PC-9 (cell line): ENCODE data around the gene MIER2.

ENCODE experiments used
- EZH2 ChIP-seq: fragments of 200-600 bp; sonication (generic); IDR thresholded peaks from 2 replicates; pipeline ENCODE4 v1.8.0; 2017; ENCODE audit warnings: antibody characterized with exemption, low read depth
- TF ChIP-seq, protein P1 (sequence below): fragments of 200-600 bp; sonication (generic); conservative IDR thresholded peaks from 2 replicates; pipeline ENCODE4 v1.6.1; 2017; ENCODE audit warnings: mixed run types, antibody characterized with exemption, mild to moderate bottlenecking, moderate library complexity

DNA sequence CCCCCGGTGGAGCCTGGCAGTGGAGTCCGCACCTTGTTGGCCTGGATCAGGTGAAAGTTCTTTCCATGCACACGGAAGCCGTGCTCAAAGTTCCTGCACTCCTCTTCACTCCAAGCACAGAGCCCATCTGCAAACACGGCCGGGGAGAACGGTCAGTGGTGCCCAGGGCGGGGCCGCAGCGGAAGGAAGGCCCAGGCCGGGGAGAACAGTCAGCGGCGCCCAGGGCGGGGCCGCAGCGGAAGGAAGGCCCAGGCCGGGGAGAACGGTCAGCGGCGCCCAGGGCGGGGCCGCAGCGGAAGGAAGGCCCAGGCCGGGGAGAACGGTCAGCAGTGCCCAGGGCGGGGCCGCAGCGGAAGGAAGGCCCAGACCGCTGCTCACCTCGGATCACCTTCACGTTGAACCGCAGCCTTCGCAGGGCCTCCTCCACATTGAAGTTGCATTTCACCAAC, 32.8 kb downstream of the MIER2 start:
- TF ChIP-seq, protein P1, sequence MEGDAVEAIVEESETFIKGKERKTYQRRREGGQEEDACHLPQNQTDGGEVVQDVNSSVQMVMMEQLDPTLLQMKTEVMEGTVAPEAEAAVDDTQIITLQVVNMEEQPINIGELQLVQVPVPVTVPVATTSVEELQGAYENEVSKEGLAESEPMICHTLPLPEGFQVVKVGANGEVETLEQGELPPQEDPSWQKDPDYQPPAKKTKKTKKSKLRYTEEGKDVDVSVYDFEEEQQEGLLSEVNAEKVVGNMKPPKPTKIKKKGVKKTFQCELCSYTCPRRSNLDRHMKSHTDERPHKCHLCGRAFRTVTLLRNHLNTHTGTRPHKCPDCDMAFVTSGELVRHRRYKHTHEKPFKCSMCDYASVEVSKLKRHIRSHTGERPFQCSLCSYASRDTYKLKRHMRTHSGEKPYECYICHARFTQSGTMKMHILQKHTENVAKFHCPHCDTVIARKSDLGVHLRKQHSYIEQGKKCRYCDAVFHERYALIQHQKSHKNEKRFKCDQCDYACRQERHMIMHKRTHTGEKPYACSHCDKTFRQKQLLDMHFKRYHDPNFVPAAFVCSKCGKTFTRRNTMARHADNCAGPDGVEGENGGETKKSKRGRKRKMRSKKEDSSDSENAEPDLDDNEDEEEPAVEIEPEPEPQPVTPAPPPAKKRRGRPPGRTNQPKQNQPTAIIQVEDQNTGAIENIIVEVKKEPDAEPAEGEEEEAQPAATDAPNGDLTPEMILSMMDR: no peak
- TF ChIP-seq EZH2: no peak
